ENCODE measurements around the gene NYAP2.

DNA sequence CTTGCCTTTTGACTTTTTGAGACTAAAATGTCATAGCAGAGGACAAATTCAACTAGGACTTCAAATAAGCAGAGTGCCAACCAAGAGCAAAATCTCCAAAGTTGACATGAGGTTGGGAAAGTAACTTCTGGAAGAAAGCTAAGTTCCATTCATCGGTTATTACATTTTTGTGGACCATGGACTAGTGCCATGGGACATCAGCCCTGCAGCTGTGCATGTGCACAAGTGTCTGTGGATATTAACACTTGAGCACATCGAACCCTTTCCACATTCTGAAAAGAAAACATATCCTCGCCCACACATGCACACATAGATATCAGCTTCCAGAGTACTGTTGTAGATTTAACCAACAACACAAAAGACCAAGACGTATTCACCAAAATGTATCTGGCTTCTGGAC lies 262.6 kb downstream of the NYAP2 start:
- TF ChIP-seq TCF7 (CRISPR knock-in tag; IDR thresholded peaks at IDR 0.05; ENCODE audit: low read depth) (no peak), FOXK1 (CRISPR knock-in tag; IDR thresholded peaks at IDR 0.05) (no peak)
- TF ChIP-seq, protein P1, sequence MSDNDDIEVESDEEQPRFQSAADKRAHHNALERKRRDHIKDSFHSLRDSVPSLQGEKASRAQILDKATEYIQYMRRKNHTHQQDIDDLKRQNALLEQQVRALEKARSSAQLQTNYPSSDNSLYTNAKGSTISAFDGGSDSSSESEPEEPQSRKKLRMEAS (CRISPR knock-in tag; IDR thresholded peaks at IDR 0.05), result no peak

Data from WTC11 (cell line).